SK-N-SH (cell line): ENCODE results near the gene MACROD1.

Experiments
- CTCF ChIP-seq: fragments of 200-600 bp; sonication (generic); IDR thresholded peaks from 2 replicates; pipeline ENCODE4 v1.6.1; 2017; ENCODE audit warnings: antibody characterized with exemption, mild to moderate bottlenecking, moderate library complexity
- NFIC ChIP-seq: IDR thresholded peaks from 2 replicates; pipeline ENCODE4 v1.4.0; 2012; ENCODE audit warnings: borderline replicate concordance
- POLR2AphosphoS5 ChIP-seq: IDR thresholded peaks from 2 replicates; pipeline ENCODE4 v1.6.1; 2012; ENCODE audit warnings: low read depth, low read length
- RAD21 ChIP-seq: IDR thresholded peaks from 2 replicates; pipeline ENCODE4 v1.6.1; 2012; ENCODE audit warnings: mild to moderate bottlenecking, low read length
- RXRA ChIP-seq: IDR thresholded peaks from 2 replicates; pipeline ENCODE4 v1.4.0; 2012; ENCODE audit warnings: low read depth, mild to moderate bottlenecking, borderline replicate concordance
- YY1 ChIP-seq: IDR thresholded peaks from 2 replicates; pipeline ENCODE4 v1.4.0; 2012; ENCODE audit warnings: low read depth, mild to moderate bottlenecking
- ZBTB33 ChIP-seq: IDR thresholded peaks from 2 replicates; pipeline ENCODE4 v1.4.0; 2012; ENCODE audit warnings: low read depth, borderline replicate concordance

GRCh38 chr11:64196626-64197025, 30.7 kb upstream of the MACROD1 start:
- no peak for TF ChIP-seq ZBTB33
- no peak for TF ChIP-seq RAD21
- no peak for TF ChIP-seq CTCF
- no peak for TF ChIP-seq YY1
- no peak for TF ChIP-seq POLR2AphosphoS5
- no peak for TF ChIP-seq NFIC
- TF ChIP-seq RXRA, result no peak
